ENCODE data around the gene OR2V2.

GRCh38 chr5:181173027-181173419 lies 25.6 kb downstream of the OR2V2 start:
- TF ChIP-seq YY1 (IDR thresholded peaks at IDR 0.05; ENCODE audit: insufficient read depth, insufficient read length), result no peak
- no peak for TF ChIP-seq SUZ12 (IDR thresholded peaks at IDR 0.05; ENCODE audit: extremely low read depth, insufficient read depth, insufficient read length)
